Lower leg skin (tissue), 3 donors: ENCODE results near the gene STIM1.

Source experiments
- CTCF ChIP-seq, 3 donors: fragments of 450-650 bp; IDR thresholded peaks; one replicate each; pipeline ENCODE4 v1.5.1; 2016; ENCODE audit warnings: antibody characterized with exemption in 3 of 3, mild to moderate bottlenecking in 3 of 3, moderate library complexity in 2 of 3
- POLR2A ChIP-seq, 2 donors: fragments of 450-650 bp; IDR thresholded peaks; one replicate each; pipeline ENCODE4 v1.6.1; 2016 to 2017; ENCODE audit warnings: antibody characterized with exemption in 2 of 2, mild to moderate bottlenecking in 1 of 2, moderate library complexity in 1 of 2

GRCh38 chr11:3969200-3969599, 113.7 kb downstream of the STIM1 start:
- no peak for TF ChIP-seq POLR2A (IDR thresholded peaks at IDR 0.05)
- TF ChIP-seq CTCF (IDR thresholded peaks at IDR 0.05): no peak
